ENCODE measurements around the gene SPECC1. TPM values are rescaled to one million over a fixed set of nuclear protein-coding genes. Genes with fewer than 3 reads are reported as not detected.

Gene SPECC1
- total RNA-seq, 4 donors from 2014 or later = 22.5 to 36.3 (median 33.2) TPM

GRCh38 chr17:20059728-20060188 is 50.6 kb downstream of the SPECC1 start:
- Histone ChIP-seq H3K27me3 (no peaks in the 10 kb centered on the region), H3K9me3 (no peaks in the 10 kb centered on the region), H3K4me3 (no peak overlapping the region), H3K36me3 (no peaks in the 10 kb centered on the region), H3K4me1 (peaks cover 8 to 25% (median 12%) of the 10 kb centered on the region in 3 donors), H3K27ac (no peak overlapping the region)
- TF ChIP-seq POLR2A (IDR thresholded peaks at IDR 0.05) = no peak
- no peak for TF ChIP-seq POLR2AphosphoS5 (IDR thresholded peaks at IDR 0.05)
- TF ChIP-seq CTCF (IDR thresholded peaks at IDR 0.05) = no peak
- no peak for TF ChIP-seq EP300 (IDR thresholded peaks at IDR 0.05)
- WGBS, 2 donors (ENCODE audit: low coverage in 1 of 2) = 69 to 71% methylated on average over 2 to 3 of the region's 3 CpGs
- ATAC-seq = no peak

GRCh38 chr17:20063665-20064648 is 54.8 kb downstream of the SPECC1 start:
- peaks cover 18 to 45% (median 19%) of the 10 kb centered on the region in 3 donors for H3K4me1 ChIP-seq
- no peaks in the 10 kb centered on the region for H3K36me3 ChIP-seq
- ATAC-seq = peak; percentile 93
- H3K27me3 ChIP-seq = no peaks in the 10 kb centered on the region
- peak; percentile 83 for TF ChIP-seq POLR2AphosphoS5 (IDR thresholded peaks at IDR 0.05)
- TF ChIP-seq POLR2A (IDR thresholded peaks at IDR 0.05) = no peak
- H3K9me3 ChIP-seq = no peaks in the 10 kb centered on the region
- H3K4me3 ChIP-seq = peak overlapping the region in 1 of 2 donors; percentile 9
- peak overlapping the region; percentile 66 to 81 (median 75) for H3K27ac ChIP-seq
- WGBS, 2 donors (ENCODE audit: low coverage in 1 of 2) = 22 to 42% methylated on average over 11 to 12 of the region's 12 CpGs

- Histone ChIP-seq H3K9me3 (no peaks in the 10 kb centered on the region), H3K36me3 (no peaks in the 10 kb centered on the region), H3K27me3 (no peaks in the 10 kb centered on the region), H3K4me1 (peaks cover 18 to 45% (median 19%) of the 10 kb centered on the region in 3 donors), H3K4me3 (no peak overlapping the region), H3K27ac (peak overlapping the region; percentile 63 to 81 (median 75))
- WGBS, 2 donors (ENCODE audit: low coverage in 1 of 2) = 13 to 31% methylated on average over 3 to 4 of the region's 4 CpGs
- no peak for TF ChIP-seq EP300 (IDR thresholded peaks at IDR 0.05)
- TF ChIP-seq POLR2A (IDR thresholded peaks at IDR 0.05) = no peak
- no peak for TF ChIP-seq CTCF (IDR thresholded peaks at IDR 0.05)
- peak; percentile 66 for TF ChIP-seq POLR2AphosphoS5 (IDR thresholded peaks at IDR 0.05)
- ATAC-seq = peak; percentile 67
Measured at GRCh38 chr17:20066253-20066652, 57.1 kb downstream of the SPECC1 start.

- no peak for ATAC-seq
- 88 to 98% methylated on average over 4 of the region's 4 CpGs for WGBS, 2 donors (ENCODE audit: low coverage in 1 of 2)
- H3K36me3 ChIP-seq = no peaks in the 10 kb centered on the region
- H3K27me3 ChIP-seq = no peaks in the 10 kb centered on the region
- TF ChIP-seq CTCF (IDR thresholded peaks at IDR 0.05) = no peak
- no peak for TF ChIP-seq POLR2A (IDR thresholded peaks at IDR 0.05)
- no peak for TF ChIP-seq POLR2AphosphoS5 (IDR thresholded peaks at IDR 0.05)
- no peak for TF ChIP-seq EP300 (IDR thresholded peaks at IDR 0.05)
- H3K4me3 ChIP-seq = no peak overlapping the region
- no peaks in the 10 kb centered on the region for H3K9me3 ChIP-seq
- H3K27ac ChIP-seq = no peak overlapping the region
- H3K4me1 ChIP-seq = peaks cover 18 to 52% (median 19%) of the 10 kb centered on the region in 3 donors
Measured at GRCh38 chr17:20067711-20068110, 58.6 kb downstream of the SPECC1 start.

GRCh38 chr17:20068445-20068844 is 59.3 kb downstream of the SPECC1 start:
- Histone ChIP-seq H3K4me1 (peaks cover 16 to 46% (median 17%) of the 10 kb centered on the region in 3 donors), H3K9me3 (no peaks in the 10 kb centered on the region), H3K27me3 (no peaks in the 10 kb centered on the region), H3K36me3 (no peaks in the 10 kb centered on the region), H3K27ac (no peak overlapping the region), H3K4me3 (no peak overlapping the region)
- 90 to 97% methylated on average over 3 of the region's 3 CpGs for WGBS, 2 donors (ENCODE audit: low coverage in 1 of 2)
- TF ChIP-seq CTCF (IDR thresholded peaks at IDR 0.05) (no peak), EP300 (IDR thresholded peaks at IDR 0.05) (no peak), POLR2AphosphoS5 (IDR thresholded peaks at IDR 0.05) (no peak), POLR2A (IDR thresholded peaks at IDR 0.05) (no peak)
- ATAC-seq = no peak

Data from gastroesophageal sphincter (tissue), 4 donors.